H1 (cell line): ENCODE results near the gene DUOX1. TPM values are rescaled to one million over a fixed set of nuclear protein-coding genes. Genes with fewer than 3 reads are reported as not detected.

ENCODE experiments used
- CTCF ChIA-PET: fragments of 300-600 bp; sonication (Branson Sonifier 250); formaldehyde crosslinking; loops from one replicate; lab custom pipeline; 2021; ENCODE audit not compliant: partially characterized antibody; lab: Charles Lee
- POLR2A ChIA-PET: fragments of 300-600 bp; sonication (Branson Sonifier 250); formaldehyde crosslinking; loops from one replicate; lab custom pipeline; 2021; ENCODE audit warnings: inconsistent platforms; ENCODE audit not compliant: partially characterized antibody; lab: Charles Lee
- DNase-seq, 2 experiments: peaks; one replicate each; pipeline versions ENCODE4 v3.0.0 to v3.0.0-alpha.2; 2010 to 2022; ENCODE audit warnings: low spot score in 2 of 2, low read depth in 1 of 2, mixed read lengths in 1 of 2
- FAIRE-seq: peaks from 2 replicates; lab custom pipeline; 2011; peaks lifted over from hg19 to GRCh38; lab: Jason Lieb, UNC
- H2AFZ ChIP-seq: 2 replicates; pipeline ENCODE4 v1.8.1; 2012; ENCODE audit warnings: low read length, inconsistent platforms
- H2AK5ac ChIP-seq: 2 replicates; pipeline ENCODE4 v1.6.1; 2013; ENCODE audit warnings: low read depth, low read length
- H2BK120ac ChIP-seq: replicated peaks from 2 replicates; pipeline ENCODE3; 2013; ENCODE audit warnings: low read depth, low read length, inconsistent platforms
- H2BK12ac ChIP-seq: 2 replicates; pipeline ENCODE4 v1.6.1; 2013; ENCODE audit warnings: low read depth, low read length
- H2BK15ac ChIP-seq: 2 replicates; pipeline ENCODE4 v1.6.1; 2013; ENCODE audit warnings: low read length
- H2BK20ac ChIP-seq: 2 replicates; pipeline ENCODE4 v1.6.1; 2013; ENCODE audit warnings: low read length
- H2BK5ac ChIP-seq: 2 replicates; pipeline ENCODE4 v1.6.1; 2013; ENCODE audit warnings: low read depth, low read length
- H3K14ac ChIP-seq: 2 replicates; pipeline ENCODE4 v1.6.1; 2013; ENCODE audit warnings: inconsistent platforms; ENCODE audit not compliant: insufficient read length
- H3K18ac ChIP-seq: 2 replicates; pipeline ENCODE4 v1.6.1; 2013; ENCODE audit warnings: low read length; ENCODE audit errors: extremely low read depth
- H3K23ac ChIP-seq: 2 replicates; pipeline ENCODE4 v1.6.1; 2013; ENCODE audit warnings: inconsistent platforms; ENCODE audit not compliant: insufficient read length
- H3K23me2 ChIP-seq: 2 replicates; pipeline ENCODE4 v1.6.1; 2013; ENCODE audit warnings: low read depth, low read length
- H3K27ac ChIP-seq: 2 replicates; pipeline ENCODE4 v1.6.1; 2011; ENCODE audit warnings: low read depth, low read length, inconsistent platforms
- H3K27me3 ChIP-seq, 4 experiments: replicated peaks in 1 of 4; 1 replicate in 1 of 4; 2 replicates in 3 of 4; pipeline versions ENCODE4 v1.6.1 to v1.8.1; 2011 to 2013; ENCODE audit warnings: low read length in 3 of 4, mild to moderate bottlenecking in 3 of 4, inconsistent platforms in 2 of 4, mixed read lengths in 2 of 4, moderate library complexity in 1 of 4; ENCODE audit not compliant: control insufficient read depth in 3 of 4, insufficient read depth in 3 of 4; ENCODE audit errors: extremely low read depth in 1 of 4
- H3K36me3 ChIP-seq, 4 experiments: 2 replicates each; pipeline versions ENCODE4 v1.6.1 to v1.8.1; 2011 to 2013; ENCODE audit warnings: mild to moderate bottlenecking in 4 of 4, low read length in 3 of 4, moderate library complexity in 2 of 4, control low read depth in 1 of 4, inconsistent platforms in 1 of 4; ENCODE audit not compliant: insufficient read depth in 4 of 4, control insufficient read depth in 2 of 4
- H3K4ac ChIP-seq: replicated peaks from 2 replicates; pipeline ENCODE3; 2013; ENCODE audit warnings: low read length, low read depth, mixed read lengths, inconsistent platforms; ENCODE audit not compliant: insufficient read length
- H3K4me1 ChIP-seq, 4 experiments: replicated peaks in 1 of 4; 1 replicate in 1 of 4; 2 replicates in 3 of 4; pipeline versions ENCODE4 v1.6.1 to v1.8.1; 2011 to 2013; ENCODE audit warnings: low read length in 3 of 4, inconsistent platforms in 2 of 4, mixed read lengths in 1 of 4; ENCODE audit not compliant: insufficient read depth in 4 of 4, control insufficient read depth in 3 of 4
- H3K4me2 ChIP-seq, 2 experiments: 2 replicates each; pipeline versions ENCODE4 v1.6.1 to v1.8.1; 2011 to 2013; ENCODE audit warnings: low read depth in 2 of 2, low read length in 2 of 2, control low read depth in 1 of 2, inconsistent platforms in 1 of 2, mild to moderate bottlenecking in 1 of 2; ENCODE audit not compliant: insufficient read depth in 1 of 2
- H3K4me3 ChIP-seq, 4 experiments: fragments of 200-600, 300-600 bp in 1 of 4; sonication (generic), shearing (Covaris generic), sonication (Bioruptor Twin) in 1 of 4; 2 replicates each; pipeline versions ENCODE4 v1.5.1 to v1.8.1; 2011 to 2016; ENCODE audit warnings: low read length in 4 of 4, low read depth in 3 of 4, control low read depth in 2 of 4, inconsistent platforms in 2 of 4, mild to moderate bottlenecking in 2 of 4, mixed read lengths in 1 of 4, moderate library complexity in 1 of 4; ENCODE audit not compliant: insufficient read depth in 2 of 4; ENCODE audit errors: extremely low read depth in 1 of 4
- H3K56ac ChIP-seq: replicated peaks from 2 replicates; pipeline ENCODE3; 2013; ENCODE audit warnings: low read depth, mild to moderate bottlenecking, mixed read lengths, low read length, inconsistent platforms; ENCODE audit not compliant: insufficient read length
- H3K79me1 ChIP-seq: 2 replicates; pipeline ENCODE4 v1.6.1; 2013; ENCODE audit warnings: low read depth, low read length, control low read depth
- H3K79me2 ChIP-seq, 2 experiments: 2 replicates each; pipeline versions ENCODE4 v1.6.1 to v1.8.1; 2012 to 2013; ENCODE audit warnings: low read length in 2 of 2, mild to moderate bottlenecking in 2 of 2, inconsistent platforms in 1 of 2; ENCODE audit not compliant: insufficient read depth in 2 of 2, control insufficient read depth in 1 of 2
- H3K9ac ChIP-seq, 4 experiments: replicated peaks in 1 of 4; 1 replicate in 1 of 4; 2 replicates in 3 of 4; pipeline versions ENCODE4 v1.6.1 to v1.8.1; 2011 to 2013; ENCODE audit warnings: low read depth in 3 of 4, low read length in 3 of 4, control low read depth in 2 of 4, mild to moderate bottlenecking in 2 of 4, moderate library complexity in 2 of 4, inconsistent platforms in 1 of 4; ENCODE audit errors: extremely low read depth in 1 of 4
- H3K9me3 ChIP-seq, 2 experiments: 2 replicates each; pipeline versions ENCODE4 v1.6.1 to v1.8.1; 2012 to 2013; ENCODE audit warnings: mild to moderate bottlenecking in 2 of 2, moderate library complexity in 2 of 2, control low read depth in 1 of 2, inconsistent platforms in 1 of 2, low read depth in 1 of 2, low read length in 1 of 2, mixed read lengths in 1 of 2; ENCODE audit not compliant: insufficient read depth in 2 of 2
- H4K20me1 ChIP-seq, 2 experiments: replicated peaks in 1 of 2; 2 replicates each; pipeline versions ENCODE3 to v1.8.1; 2011 to 2013; ENCODE audit warnings: inconsistent platforms in 2 of 2, low read length in 2 of 2, mild to moderate bottlenecking in 1 of 2; ENCODE audit not compliant: insufficient read depth in 2 of 2, control insufficient read depth in 1 of 2
- H4K5ac ChIP-seq: 2 replicates; pipeline ENCODE4 v1.6.1; 2013; ENCODE audit warnings: low read length, low read depth, mixed read lengths, inconsistent platforms; ENCODE audit not compliant: insufficient read length
- H4K8ac ChIP-seq: 2 replicates; pipeline ENCODE4 v1.8.0; 2013; ENCODE audit warnings: mild to moderate bottlenecking, moderate library complexity, low read length, inconsistent platforms; ENCODE audit not compliant: insufficient read depth; ENCODE audit errors: extremely low read depth
- H4K91ac ChIP-seq: replicated peaks from 2 replicates; pipeline ENCODE3; 2013; ENCODE audit warnings: low read length, mixed read lengths, inconsistent platforms; ENCODE audit not compliant: insufficient read length
- CTBP2 ChIP-seq: IDR thresholded peaks from 2 replicates; pipeline ENCODE4 v1.7.0; 2011; ENCODE audit warnings: borderline replicate concordance, mild to moderate bottlenecking, moderate library complexity, mixed read lengths, low read length; ENCODE audit not compliant: insufficient read depth, insufficient read length
- EGR1 ChIP-seq: IDR thresholded peaks from 2 replicates; pipeline ENCODE4 v1.6.1; 2011; ENCODE audit warnings: low read depth, low read length, borderline replicate concordance
- TCF12 ChIP-seq: IDR thresholded peaks from 2 replicates; pipeline ENCODE4 v1.6.1; 2011; ENCODE audit warnings: low read depth, mild to moderate bottlenecking, low read length
- ZNF274 ChIP-seq: IDR thresholded peaks from 2 replicates; pipeline ENCODE4 v1.7.0; 2012; ENCODE audit warnings: low read length, borderline replicate concordance; ENCODE audit errors: extremely low read depth
- WGBS, 2 experiments: shearing (Covaris generic) in 1 of 2; methylation state at CpG; one replicate each; pipeline versions ENCODE4 v1.1.6 to v1.1.7; 2013 to 2015; ENCODE audit warnings: low lambda C conversion rate in 2 of 2, mixed read lengths in 2 of 2, inconsistent platforms in 1 of 2, low coverage in 1 of 2, missing lambda C conversion rate in 1 of 2; ENCODE audit not compliant: insufficient replicate concordance in 2 of 2, insufficient coverage in 1 of 2, insufficient read length in 1 of 2; ENCODE audit errors: extremely low coverage in 1 of 2, missing lambda C conversion rate in 1 of 2; 5-methylcytosine and 5-hydroxymethylcytosine counted together
- polyA plus RNA-seq, 7 experiments: library from polyadenylated mRNA; depleted of rRNA in 3 of 7; stranded (reverse) in 5 of 7; unstranded in 2 of 7; fragments of >200 nt in 5 of 7; fragments of 200-250 nt in 2 of 7; gene quantifications; 1 replicate in 5 of 7; 2 replicates in 1 of 7; 4 replicates in 1 of 7; pipeline versions ENCODE4 v1.2.1 to v1.2.3, GENCODE V29; 2011 to 2013; ENCODE audit warnings: missing spikeins in 2 of 7, mixed read lengths in 2 of 7
- total RNA-seq: library from RNA; stranded (reverse); fragmentation: NEBNext Ultra II Directional; extraction: Animal tissue kit (Norgen Biotek cat#: 25700); gene quantifications from 2 replicates; pipeline ENCODE4 v1.2.1, GENCODE V29; 2021

DUOX1 gene
- total and polyA plus RNA-seq, 2 of the 8 experiments (the other 6 are each of a cell fraction or from before 2014, with no cell fraction given) = 0.84 to 1.4 TPM

DNA sequence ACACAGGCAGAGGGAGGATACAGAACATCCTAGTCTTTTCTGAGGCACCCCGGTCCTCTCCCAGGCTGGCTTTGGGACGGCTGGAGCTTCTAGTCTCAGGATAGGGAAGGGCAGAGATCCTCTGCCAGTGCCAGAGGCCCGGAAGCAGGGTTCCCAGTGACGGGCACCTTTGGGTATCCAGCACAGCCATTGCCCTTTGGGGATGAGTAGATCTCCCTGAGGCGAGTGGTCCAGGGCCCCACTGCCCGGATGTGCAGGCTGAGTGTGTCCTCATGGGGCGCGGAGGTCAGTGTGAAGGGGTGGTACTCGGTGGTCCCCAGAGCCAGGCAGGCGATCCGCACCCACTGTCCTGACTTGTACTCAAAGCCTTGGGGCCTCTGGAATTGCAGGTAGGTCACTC lies 34.1 kb upstream of the DUOX1 start:
- FAIRE-seq (no peak), DNase-seq (no peak)
- Histone ChIP-seq H3K79me2 (no peaks in the 10 kb centered on the region), H3K36me3 (no peaks in the 10 kb centered on the region), H4K8ac (no peak overlapping the region), H4K5ac (no peak overlapping the region), H3K4ac (no peak overlapping the region), H4K91ac (no peak overlapping the region), H2BK20ac (no peak overlapping the region), H3K4me2 (no peak overlapping the region), H3K9me3 (no peaks in the 10 kb centered on the region), H2BK120ac (no peak overlapping the region), H3K18ac (no peak overlapping the region), H2BK5ac (no peak overlapping the region), H3K27me3 (0 out of 7 replicates have a peak, but pooled peaks cover 0 to 3% (median 0%) of the 10 kb centered on the region in 4 experiments), H2BK15ac (no peak overlapping the region), H3K23me2 (no peaks in the 10 kb centered on the region), H2BK12ac (no peak overlapping the region), H3K27ac (no peak overlapping the region)
- WGBS, 2 experiments = 98% methylated on average over 10 of the region's 11 CpGs; no CpG with 5 or more reads in 1 of the 2 experiments
- ChIA-PET POLR2A (interaction anchor here (1.1 kb wide), 1 partner anchor 73 kb away, joined by 3 read pairs; the partner anchor contains the start of gene SORD), CTCF (interaction anchor here (3.5 kb wide), 1 partner anchor 22 kb away, joined by 14 read pairs; no protein-coding TSS in a partner anchor)
- TF ChIP-seq ZNF274 = no peak
- no peak for TF ChIP-seq CTBP2
- no peak for TF ChIP-seq EGR1
- no peak for TF ChIP-seq TCF12
- TF ChIP-seq, all 59 proteins: peak for 0
- no peak overlapping the region for H3K14ac ChIP-seq
- H3K56ac ChIP-seq = no peak overlapping the region
- no peak overlapping the region for H2AK5ac ChIP-seq
- H4K20me1 ChIP-seq = no peaks in the 10 kb centered on the region
- H3K9ac ChIP-seq = no peak overlapping the region
- H3K4me1 ChIP-seq = peaks cover 0 to 4% (median 2%) of the 10 kb centered on the region in 4 experiments; a peak in 3 of 7 replicates
- H2AFZ ChIP-seq = no peak overlapping the region
- H3K79me1 ChIP-seq = no peaks in the 10 kb centered on the region
- H3K23ac ChIP-seq = no peak overlapping the region
- H3K4me3 ChIP-seq = no peak overlapping the region
